Measurements from ENCODE around the gene CDA. TPM values are rescaled to one million over a fixed set of nuclear protein-coding genes. Genes with fewer than 3 reads are reported as not detected.

CDA gene
- total RNA-seq, 4 donors from 2014 or later = 9.7 to 53.7 (median 45.9) TPM

GRCh38 chr1:20648946-20649345 lies 60.0 kb downstream of the CDA start:
- H3K27ac ChIP-seq = no peak overlapping the region
- H3K4me1 ChIP-seq = no peaks in the 10 kb centered on the region
- no peak overlapping the region for H3K4me3 ChIP-seq
- H3K9me3 ChIP-seq = no peaks in the 10 kb centered on the region
- no peak for TF ChIP-seq POLR2A (IDR thresholded peaks at IDR 0.05)
- no peak for TF ChIP-seq CTCF (IDR thresholded peaks at IDR 0.05)
- no peaks in the 10 kb centered on the region for H3K27me3 ChIP-seq
- WGBS, 2 donors = 67% methylated on average over 1 of the region's 15 CpGs; no CpG with 5 or more reads in 1 of the 2 donors
- peaks cover 32 to 99% (median 55%) of the 10 kb centered on the region in 3 donors for H3K36me3 ChIP-seq
- intact Hi-C loops (cut with DNase I) = no loop called here
- DNase-seq = no peak

GRCh38 chr1:20652300-20652699 lies 63.4 kb downstream of the CDA start:
- intact Hi-C loops (cut with DNase I) = no loop called here
- Histone ChIP-seq H3K27me3 (no peaks in the 10 kb centered on the region), H3K4me3 (no peak overlapping the region), H3K27ac (no peak overlapping the region), H3K9me3 (no peaks in the 10 kb centered on the region), H3K4me1 (peaks cover 0 to 3% (median 0%) of the 10 kb centered on the region in 3 donors), H3K36me3 (peaks cover 40 to 100% (median 63%) of the 10 kb centered on the region in 3 donors)
- no peak for DNase-seq
- TF ChIP-seq POLR2A (IDR thresholded peaks at IDR 0.05) (no peak), CTCF (IDR thresholded peaks at IDR 0.05) (no peak)
- WGBS, 2 donors = 92 to 94% methylated on average over 11 to 13 of the region's 15 CpGs

- TF ChIP-seq CTCF (IDR thresholded peaks at IDR 0.05) (no peak), POLR2A (IDR thresholded peaks at IDR 0.05) (no peak)
- Histone ChIP-seq H3K27ac (peak overlapping the region in 2 of 4 donors; percentile 4 to 20), H3K4me1 (peaks cover under 1 to 15% (median under 1%) of the 10 kb centered on the region in 3 donors), H3K27me3 (no peaks in the 10 kb centered on the region), H3K9me3 (no peaks in the 10 kb centered on the region), H3K36me3 (peaks cover 30 to 100% (median 48%) of the 10 kb centered on the region in 3 donors), H3K4me3 (no peak overlapping the region)
- no peak for DNase-seq
- intact Hi-C loops (cut with DNase I) = no loop called here
- 77 to 83% methylated on average over 10 to 12 of the region's 20 CpGs for WGBS, 2 donors
These were observed 65.3 kb downstream of the CDA start for GRCh38 chr1:20654104-20654690.

GRCh38 chr1:20657024-20657423 lies 68.1 kb downstream of the CDA start:
- DNase-seq = no peak
- Histone ChIP-seq H3K9me3 (no peaks in the 10 kb centered on the region), H3K4me1 (peaks cover 8 to 36% (median 15%) of the 10 kb centered on the region in 3 donors), H3K36me3 (peaks cover 30 to 72% (median 39%) of the 10 kb centered on the region in 3 donors), H3K27ac (no peak overlapping the region), H3K27me3 (no peaks in the 10 kb centered on the region), H3K4me3 (no peak overlapping the region)
- WGBS, 2 donors = 88 to 93% methylated on average over 9 to 12 of the region's 12 CpGs
- TF ChIP-seq CTCF (IDR thresholded peaks at IDR 0.05) (no peak), POLR2A (IDR thresholded peaks at IDR 0.05) (no peak)
- intact Hi-C loops (cut with DNase I) = no loop called here

- H3K4me1 ChIP-seq = peaks cover 8 to 42% (median 15%) of the 10 kb centered on the region in 3 donors
- peaks cover 17 to 59% (median 28%) of the 10 kb centered on the region in 3 donors for H3K36me3 ChIP-seq
- TF ChIP-seq POLR2A (IDR thresholded peaks at IDR 0.05) (no peak), CTCF (IDR thresholded peaks at IDR 0.05) (no peak)
- no peak overlapping the region for H3K27ac ChIP-seq
- DNase-seq = no peak
- H3K4me3 ChIP-seq = no peak overlapping the region
- no peaks in the 10 kb centered on the region for H3K27me3 ChIP-seq
- 80 to 86% methylated on average over 14 to 16 of the region's 16 CpGs for WGBS, 2 donors
- intact Hi-C loops (cut with DNase I) = no loop called here
- H3K9me3 ChIP-seq = no peaks in the 10 kb centered on the region
These were observed 69.4 kb downstream of the CDA start for GRCh38 chr1:20658166-20658915.
